Measurements from ENCODE around the gene SNX8.

DNA sequence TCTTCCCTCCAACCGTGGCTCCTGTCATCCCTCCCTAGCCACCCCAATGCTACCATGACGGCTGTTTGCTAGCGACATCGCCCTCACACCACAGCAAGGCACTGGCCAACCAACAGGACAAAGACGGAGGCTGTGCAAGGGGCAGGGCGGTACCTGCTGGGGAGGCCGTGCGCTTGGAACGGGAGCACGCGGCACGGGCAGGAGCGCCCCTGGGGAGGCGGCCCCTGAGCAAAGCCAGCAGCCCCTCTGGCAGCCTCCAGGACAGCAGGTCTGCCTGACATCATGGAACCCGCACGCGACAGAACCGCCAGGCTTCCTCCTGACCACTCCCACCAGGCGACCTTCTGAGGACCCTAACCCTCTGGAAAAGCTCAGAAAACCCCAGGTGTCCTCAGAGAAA, 94.2 kb downstream of the SNX8 start:
- no peak for TF ChIP-seq POLR2A (IDR thresholded peaks at IDR 0.05; ENCODE audit: low read length)
- no peak for TF ChIP-seq GATA1 (IDR thresholded peaks at IDR 0.05; ENCODE audit: low read depth, low read length)

Data from erythroblast (primary cell).